ENCODE data around the gene OR51V1.
"Not testable (repeated sequence)": the region's sequence is repeated elsewhere in the genome, so short reads cannot be mapped to it uniquely, and the experiment has no call there.

The OR51V1 gene

DNA sequence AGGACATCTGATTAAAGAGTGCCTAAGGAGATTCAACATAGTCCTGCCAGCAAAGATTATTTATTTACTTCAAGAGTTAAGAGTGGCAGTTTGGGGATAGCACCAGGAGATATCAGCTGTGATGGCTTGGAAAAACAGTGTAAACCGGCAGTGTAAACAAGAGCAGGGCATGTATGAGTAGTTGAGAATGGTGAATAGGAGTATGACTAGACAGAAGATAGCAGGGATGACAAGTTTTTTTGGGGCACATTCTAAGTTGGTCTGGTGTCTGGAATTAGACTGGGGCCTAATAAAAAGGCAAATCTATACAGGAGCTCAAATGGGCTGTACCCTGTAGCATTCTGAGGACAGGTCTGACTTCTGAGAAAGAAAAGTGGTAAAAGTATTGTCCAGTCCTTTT lies 39.4 kb downstream of the OR51V1 start:
- not testable (repeated sequence) for DNase-seq

- DNase-seq: not testable (repeated sequence)
These were observed 40.3 kb downstream of the OR51V1 start for GRCh38 chr11:5160217-5160616.

DNA sequence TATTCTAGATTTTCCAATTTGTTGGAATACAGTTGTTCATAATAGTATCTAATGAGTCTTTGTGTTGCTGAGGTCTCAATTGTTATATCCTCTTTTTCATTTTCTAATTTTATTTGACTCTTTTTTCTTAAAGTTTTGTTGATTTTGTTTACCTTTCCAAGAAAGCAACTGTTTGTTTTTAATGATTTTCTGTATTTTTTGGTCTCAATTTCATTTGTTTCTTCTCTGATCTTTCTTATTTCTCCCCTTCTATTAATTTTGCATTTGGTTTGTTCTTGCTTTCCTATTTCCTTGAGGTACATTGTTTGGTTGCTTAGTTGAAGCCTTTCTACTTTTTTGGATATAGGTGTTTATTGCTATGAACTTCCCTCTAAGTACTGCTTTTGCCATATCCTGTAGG lies 40.7 kb downstream of the OR51V1 start:
- no peak for DNase-seq

DNA sequence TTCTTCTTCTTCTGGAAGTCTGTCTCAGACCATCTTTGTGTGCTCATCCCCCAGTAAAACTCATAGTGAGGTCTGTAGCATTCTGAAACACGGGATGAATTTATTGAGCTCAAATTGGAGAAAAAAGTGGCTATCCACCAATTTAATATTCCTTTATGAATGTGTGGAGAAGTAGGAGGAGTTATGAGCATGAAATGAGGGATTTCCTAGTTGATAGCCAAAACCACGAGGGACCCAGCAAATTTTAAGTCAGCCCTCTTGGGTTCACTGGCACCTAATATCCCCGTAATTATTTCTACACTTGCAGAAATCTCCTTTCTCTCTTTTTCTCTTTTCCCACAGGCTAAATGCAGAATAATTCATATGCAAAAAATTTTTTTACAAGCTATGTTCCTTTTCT lies 45.8 kb downstream of the OR51V1 start, which contains the start of gene OR52A1:
OR52A1 (minus strand) TSS at position 101 of the 400 bp plus-strand sequence. CDS start 2,388 bp downstream, outside the sequence.
- no peak for DNase-seq

DNA sequence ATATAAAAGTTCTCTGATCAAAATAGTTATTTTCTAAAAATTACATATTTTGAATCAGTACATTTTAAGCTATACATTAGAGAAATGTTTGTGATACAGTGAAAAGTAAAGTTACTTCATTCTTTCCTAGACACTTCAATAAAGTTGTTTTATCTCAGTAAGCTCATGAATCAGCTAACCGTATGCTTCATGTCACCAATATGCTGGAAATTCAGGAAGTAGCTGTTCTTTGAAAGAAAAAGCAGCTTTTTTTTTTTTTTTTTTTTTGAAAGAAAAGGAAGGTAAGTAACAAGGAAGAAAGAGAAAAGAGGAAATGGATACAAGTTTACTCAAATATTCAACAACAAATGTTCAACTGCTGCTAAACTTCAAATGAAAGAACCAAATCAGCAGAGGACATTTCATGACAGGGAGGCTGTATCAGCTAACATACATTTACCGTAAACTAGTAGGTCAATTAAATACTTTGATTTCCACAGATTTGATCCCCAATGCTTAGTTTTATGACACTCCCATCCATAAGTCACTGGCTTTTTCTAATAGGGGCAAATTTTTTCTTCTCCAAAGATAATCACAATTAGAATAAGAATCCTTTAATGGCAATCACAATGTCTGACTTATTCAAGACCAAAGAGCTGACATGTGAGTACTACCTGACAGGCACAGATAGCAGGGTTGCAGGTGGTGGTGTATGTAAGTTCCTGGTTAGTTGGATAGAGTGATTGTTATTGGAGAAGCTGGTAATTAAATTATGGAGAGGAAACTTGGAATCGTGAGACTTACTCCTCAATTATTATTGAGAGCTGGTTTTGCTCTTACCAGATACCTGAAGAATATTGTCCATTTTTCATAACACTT lies 46.7 kb downstream of the OR51V1 start:
- no peak for DNase-seq

DNA sequence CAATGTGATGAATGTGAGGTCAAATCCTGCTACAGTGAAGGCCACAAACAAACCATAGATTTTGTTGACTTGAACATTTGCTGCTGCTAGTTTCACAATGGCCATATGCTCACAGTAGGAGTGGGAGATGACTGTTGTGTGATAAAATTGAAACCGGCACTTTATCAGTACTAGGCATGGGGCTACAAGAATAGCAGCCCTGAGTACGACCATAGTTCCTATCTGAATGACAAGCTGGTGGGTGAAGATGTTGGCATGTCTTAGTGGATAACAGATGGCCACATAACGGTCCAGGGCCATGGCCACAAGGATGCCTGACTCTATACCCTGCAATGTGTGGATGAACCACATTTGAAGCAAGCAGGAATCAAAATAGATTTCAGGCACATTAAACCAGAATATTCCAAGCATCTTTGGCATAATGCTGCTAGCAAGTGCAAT lies 48.7 kb downstream of the OR51V1 start:
- DNase-seq: no peak

All from GF-D8 (cell line).